DMS 273 (cell line): ENCODE results near the gene NAV2.
A peak's percentile ranks its signal among the peaks of the same experiment; 100 is the strongest.
"Not testable (repeated sequence)": the region's sequence is repeated elsewhere in the genome, so short reads cannot be mapped to it uniquely, and the experiment has no call there.

Experiments
- DNase-seq: peaks from one replicate; lab custom pipeline; 2025; ENCODE audit not compliant: unreplicated experiment; lab: John Stamatoyannopoulos, UW

NAV2 gene

GRCh38 chr11:20127671-20128527, 415.3 kb downstream of the NAV2 start:
- DNase-seq, result peak; percentile 82

- not testable (repeated sequence) for DNase-seq
Measured at GRCh38 chr11:20128528-20128825, 415.8 kb downstream of the NAV2 start.

- no peak for DNase-seq
Measured at GRCh38 chr11:20129665-20130064, 417.0 kb downstream of the NAV2 start.

GRCh38 chr11:20131788-20132666, 419.4 kb downstream of the NAV2 start:
- DNase-seq, result peak; percentile 74

- no peak for DNase-seq
Measured at GRCh38 chr11:20132667-20133039, 420.0 kb downstream of the NAV2 start.

GRCh38 chr11:20134991-20135736, 422.5 kb downstream of the NAV2 start:
- DNase-seq, result no peak

GRCh38 chr11:20137637-20138036, 425.0 kb downstream of the NAV2 start:
- no peak for DNase-seq

- no peak for DNase-seq
Measured at GRCh38 chr11:20138707-20139106, 426.1 kb downstream of the NAV2 start.

- DNase-seq, result no peak
Measured at GRCh38 chr11:20154381-20154780, 441.7 kb downstream of the NAV2 start.

GRCh38 chr11:20155683-20156279, 443.1 kb downstream of the NAV2 start:
- DNase-seq, result no peak

GRCh38 chr11:20156280-20156875, 443.7 kb downstream of the NAV2 start:
- peak; percentile 14 for DNase-seq

- peak; percentile 6 for DNase-seq
Measured at GRCh38 chr11:20156876-20157613, 444.4 kb downstream of the NAV2 start.

- DNase-seq, result no peak
Measured at GRCh38 chr11:20157728-20158127, 445.1 kb downstream of the NAV2 start.

- DNase-seq, result peak; percentile 41
Measured at GRCh38 chr11:20158597-20159257, 446.1 kb downstream of the NAV2 start.

- no peak for DNase-seq
Measured at GRCh38 chr11:20159466-20160381, 447.1 kb downstream of the NAV2 start.

GRCh38 chr11:20160425-20161229, 448.0 kb downstream of the NAV2 start, which contains the start of gene DBX1:
Gene DBX1, minus strand, starts transcription at chr11:20160475. Its CDS starts 151 bp downstream, at chr11:20160324.
- peak; percentile 25 for DNase-seq

- DNase-seq, result peak; percentile 28
Measured at GRCh38 chr11:20161230-20161918, 448.7 kb downstream of the NAV2 start.
